ENCODE data around the gene CAND2.

CAND2 gene

GRCh38 chr3:12824299-12824698, 27.8 kb downstream of the CAND2 start:
- DNase-seq (ENCODE audit: low read depth, low spot score) = no peak
- Histone ChIP-seq H3K9me3 (ENCODE audit: insufficient read depth, low read length) (no peaks in the 10 kb centered on the region), H3K36me3 (ENCODE audit: insufficient read depth, insufficient read length, low read length) (peaks cover 23% of the 10 kb centered on the region), H3K27me3 (ENCODE audit: insufficient read depth, insufficient read length) (no peaks in the 10 kb centered on the region), H3K9ac (ENCODE audit: insufficient read length, low read depth) (no peak overlapping the region), H3K4me1 (ENCODE audit: insufficient read depth, insufficient read length) (peaks cover 10% of the 10 kb centered on the region), H3K4me3 (ENCODE audit: insufficient read length, low read depth) (no peak overlapping the region)
- TF ChIP-seq YY1 (IDR thresholded peaks at IDR 0.05; ENCODE audit: insufficient read depth, insufficient read length) (no peak), SUZ12 (IDR thresholded peaks at IDR 0.05; ENCODE audit: extremely low read depth, insufficient read depth, insufficient read length) (no peak), ZNF274 (IDR thresholded peaks at IDR 0.05; ENCODE audit: low read depth, low read length) (no peak)

DNA sequence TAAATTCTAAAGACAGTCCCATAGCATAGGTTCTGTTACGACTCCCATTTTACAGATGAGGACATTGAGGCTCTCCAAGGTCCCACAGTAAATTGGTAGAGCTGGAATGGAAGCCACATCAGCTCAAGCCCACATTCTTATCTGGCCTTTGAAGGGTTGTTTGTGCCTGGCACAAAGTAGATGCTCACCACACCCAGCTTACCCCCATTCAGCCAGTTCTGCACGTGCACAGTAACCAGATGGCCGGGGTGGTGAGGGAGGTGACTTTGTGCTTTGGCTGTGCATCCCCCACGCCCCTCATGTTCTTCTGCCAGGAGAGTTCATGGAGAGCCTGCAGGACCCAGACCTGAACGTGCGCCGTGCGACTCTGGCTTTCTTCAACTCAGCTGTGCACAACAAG, 28.7 kb downstream of the CAND2 start:
- Histone ChIP-seq H3K4me3 (ENCODE audit: insufficient read length, low read depth) (no peak overlapping the region), H3K9ac (ENCODE audit: insufficient read length, low read depth) (no peak overlapping the region), H3K4me1 (ENCODE audit: insufficient read depth, insufficient read length) (peaks cover 6% of the 10 kb centered on the region), H3K36me3 (ENCODE audit: insufficient read depth, insufficient read length, low read length) (peaks cover 24% of the 10 kb centered on the region), H3K9me3 (ENCODE audit: insufficient read depth, low read length) (no peaks in the 10 kb centered on the region), H3K27me3 (ENCODE audit: insufficient read depth, insufficient read length) (no peaks in the 10 kb centered on the region)
- DNase-seq (ENCODE audit: low read depth, low spot score) = no peak
- TF ChIP-seq SUZ12 (IDR thresholded peaks at IDR 0.05; ENCODE audit: extremely low read depth, insufficient read depth, insufficient read length) (no peak), YY1 (IDR thresholded peaks at IDR 0.05; ENCODE audit: insufficient read depth, insufficient read length) (no peak), ZNF274 (IDR thresholded peaks at IDR 0.05; ENCODE audit: low read depth, low read length) (no peak)

DNA sequence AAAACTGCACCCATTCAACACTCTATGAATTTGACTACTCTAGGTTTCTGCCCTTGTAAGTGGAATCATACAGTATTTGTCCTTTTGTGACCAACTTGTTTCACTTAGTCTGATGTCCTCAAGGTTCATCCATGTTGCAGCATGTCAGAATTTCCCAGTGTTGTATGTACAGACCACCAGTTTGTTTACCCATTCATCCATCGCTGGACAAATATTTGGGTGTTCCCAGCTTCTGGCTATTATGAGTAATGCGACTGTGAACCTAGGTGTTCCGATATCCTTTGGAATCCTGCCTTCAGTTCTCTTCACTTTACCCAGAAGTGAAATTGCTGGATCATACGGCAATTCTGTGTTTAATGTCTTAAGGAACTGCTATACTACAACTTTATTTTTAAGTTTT, 32.3 kb downstream of the CAND2 start:
- Histone ChIP-seq H3K27me3 (ENCODE audit: insufficient read depth, insufficient read length) (no peaks in the 10 kb centered on the region), H3K36me3 (ENCODE audit: insufficient read depth, insufficient read length, low read length) (peaks cover 58% of the 10 kb centered on the region), H3K9ac (ENCODE audit: insufficient read length, low read depth) (no peak overlapping the region), H3K4me1 (ENCODE audit: insufficient read depth, insufficient read length) (peaks cover 13% of the 10 kb centered on the region), H3K9me3 (ENCODE audit: insufficient read depth, low read length) (no peaks in the 10 kb centered on the region), H3K4me3 (ENCODE audit: insufficient read length, low read depth) (no peak overlapping the region)
- DNase-seq (ENCODE audit: low read depth, low spot score) = no peak
- TF ChIP-seq SUZ12 (IDR thresholded peaks at IDR 0.05; ENCODE audit: extremely low read depth, insufficient read depth, insufficient read length) = no peak
- no peak for TF ChIP-seq ZNF274 (IDR thresholded peaks at IDR 0.05; ENCODE audit: low read depth, low read length)
- no peak for TF ChIP-seq YY1 (IDR thresholded peaks at IDR 0.05; ENCODE audit: insufficient read depth, insufficient read length)

GRCh38 chr3:12829404-12829803, 32.9 kb downstream of the CAND2 start:
- Histone ChIP-seq H3K4me3 (ENCODE audit: insufficient read length, low read depth) (no peak overlapping the region), H3K36me3 (ENCODE audit: insufficient read depth, insufficient read length, low read length) (peaks cover 64% of the 10 kb centered on the region), H3K27me3 (ENCODE audit: insufficient read depth, insufficient read length) (no peaks in the 10 kb centered on the region), H3K9me3 (ENCODE audit: insufficient read depth, low read length) (no peaks in the 10 kb centered on the region), H3K9ac (ENCODE audit: insufficient read length, low read depth) (no peak overlapping the region), H3K4me1 (ENCODE audit: insufficient read depth, insufficient read length) (peaks cover 13% of the 10 kb centered on the region)
- no peak for TF ChIP-seq SUZ12 (IDR thresholded peaks at IDR 0.05; ENCODE audit: extremely low read depth, insufficient read depth, insufficient read length)
- no peak for TF ChIP-seq ZNF274 (IDR thresholded peaks at IDR 0.05; ENCODE audit: low read depth, low read length)
- no peak for TF ChIP-seq YY1 (IDR thresholded peaks at IDR 0.05; ENCODE audit: insufficient read depth, insufficient read length)
- DNase-seq (ENCODE audit: low read depth, low spot score) = no peak

DNA sequence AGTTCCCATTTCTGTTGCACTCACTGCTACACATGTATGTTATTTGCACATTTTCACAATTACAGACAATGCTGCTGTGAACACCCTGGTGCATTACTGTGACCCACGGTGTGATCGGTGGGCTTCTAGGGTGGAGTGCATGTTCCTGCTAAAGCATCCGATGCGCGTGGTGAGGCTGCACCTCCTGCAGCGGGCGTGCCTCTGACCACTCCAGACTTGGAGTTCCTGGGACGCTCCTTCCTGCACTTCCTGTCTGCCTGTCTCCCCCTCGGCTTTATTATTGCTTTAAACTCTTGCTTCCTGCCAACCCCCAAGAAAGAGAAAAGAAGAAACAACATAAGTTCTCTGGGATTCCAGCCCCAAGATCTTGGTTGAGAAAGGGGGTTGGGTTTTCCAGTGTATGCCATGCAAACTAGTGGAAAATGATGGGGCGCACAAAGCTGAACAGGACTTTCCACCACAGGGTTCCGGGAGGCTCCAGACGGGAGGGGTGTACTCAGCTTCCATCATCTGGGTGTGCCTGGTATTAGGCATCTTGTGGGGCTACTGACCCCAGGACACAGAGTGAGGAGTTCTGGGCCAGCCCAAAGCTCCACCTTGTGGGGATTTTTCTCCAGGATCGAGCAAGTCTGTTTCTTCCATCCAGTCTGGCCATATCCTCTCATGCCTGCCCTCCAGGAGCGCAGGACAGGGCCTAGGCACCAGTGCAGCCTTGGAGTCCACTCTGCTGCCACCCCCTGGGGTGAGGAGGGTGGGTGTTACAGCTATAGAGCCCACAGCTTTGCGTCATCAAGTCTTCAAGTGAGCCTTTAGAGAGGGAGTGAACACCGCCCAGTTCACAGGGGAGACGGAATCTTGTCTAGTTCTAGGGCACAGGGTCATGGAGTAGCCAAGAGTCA, 33.7 kb downstream of the CAND2 start:
- Histone ChIP-seq H3K9ac (ENCODE audit: insufficient read length, low read depth) (no peak overlapping the region), H3K4me3 (ENCODE audit: insufficient read length, low read depth) (no peak overlapping the region), H3K4me1 (ENCODE audit: insufficient read depth, insufficient read length) (peaks cover 13% of the 10 kb centered on the region), H3K36me3 (ENCODE audit: insufficient read depth, insufficient read length, low read length) (peaks cover 72% of the 10 kb centered on the region), H3K27me3 (ENCODE audit: insufficient read depth, insufficient read length) (no peaks in the 10 kb centered on the region), H3K9me3 (ENCODE audit: insufficient read depth, low read length) (no peaks in the 10 kb centered on the region)
- TF ChIP-seq YY1 (IDR thresholded peaks at IDR 0.05; ENCODE audit: insufficient read depth, insufficient read length) (no peak), SUZ12 (IDR thresholded peaks at IDR 0.05; ENCODE audit: extremely low read depth, insufficient read depth, insufficient read length) (no peak), ZNF274 (IDR thresholded peaks at IDR 0.05; ENCODE audit: low read depth, low read length) (no peak)
- DNase-seq (ENCODE audit: low read depth, low spot score) = no peak

DNA sequence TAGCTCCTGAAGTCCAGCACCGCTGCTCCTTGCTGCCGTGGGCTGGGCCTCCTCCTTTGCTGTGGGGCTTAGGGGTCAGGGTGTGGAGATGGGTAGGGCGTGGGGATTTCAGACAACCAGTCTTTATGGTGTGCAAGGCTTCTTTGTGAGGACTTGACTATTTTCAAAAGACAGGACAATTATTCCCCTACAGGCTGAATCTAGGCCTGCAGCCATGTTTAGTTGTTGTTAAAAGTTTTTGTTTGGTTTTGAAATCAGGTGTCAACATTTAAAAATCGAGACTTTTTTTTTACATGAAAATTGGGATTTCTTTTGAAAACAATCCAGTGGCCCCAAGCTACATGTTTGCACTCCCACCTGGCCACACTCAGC, 34.3 kb downstream of the CAND2 start:
- H3K4me1 ChIP-seq (ENCODE audit: insufficient read depth, insufficient read length) = peaks cover 11% of the 10 kb centered on the region
- H3K36me3 ChIP-seq (ENCODE audit: insufficient read depth, insufficient read length, low read length) = peaks cover 72% of the 10 kb centered on the region
- no peak for DNase-seq (ENCODE audit: low read depth, low spot score)
- no peak overlapping the region for H3K4me3 ChIP-seq (ENCODE audit: insufficient read length, low read depth)
- H3K9me3 ChIP-seq (ENCODE audit: insufficient read depth, low read length) = no peaks in the 10 kb centered on the region
- H3K9ac ChIP-seq (ENCODE audit: insufficient read length, low read depth) = no peak overlapping the region
- no peaks in the 10 kb centered on the region for H3K27me3 ChIP-seq (ENCODE audit: insufficient read depth, insufficient read length)
- TF ChIP-seq ZNF274 (IDR thresholded peaks at IDR 0.05; ENCODE audit: low read depth, low read length) (no peak), YY1 (IDR thresholded peaks at IDR 0.05; ENCODE audit: insufficient read depth, insufficient read length) (no peak), SUZ12 (IDR thresholded peaks at IDR 0.05; ENCODE audit: extremely low read depth, insufficient read depth, insufficient read length) (no peak)

- DNase-seq (ENCODE audit: low read depth, low spot score) = no peak
- TF ChIP-seq SUZ12 (IDR thresholded peaks at IDR 0.05; ENCODE audit: extremely low read depth, insufficient read depth, insufficient read length) (no peak), ZNF274 (IDR thresholded peaks at IDR 0.05; ENCODE audit: low read depth, low read length) (no peak), YY1 (IDR thresholded peaks at IDR 0.05; ENCODE audit: insufficient read depth, insufficient read length) (no peak)
- H3K27me3 ChIP-seq (ENCODE audit: insufficient read depth, insufficient read length) = no peaks in the 10 kb centered on the region
- peaks cover 7% of the 10 kb centered on the region for H3K4me1 ChIP-seq (ENCODE audit: insufficient read depth, insufficient read length)
- H3K9ac ChIP-seq (ENCODE audit: insufficient read length, low read depth) = no peak overlapping the region
- no peaks in the 10 kb centered on the region for H3K9me3 ChIP-seq (ENCODE audit: insufficient read depth, low read length)
- H3K36me3 ChIP-seq (ENCODE audit: insufficient read depth, insufficient read length, low read length) = peaks cover 74% of the 10 kb centered on the region
- H3K4me3 ChIP-seq (ENCODE audit: insufficient read length, low read depth) = no peak overlapping the region
Measured at GRCh38 chr3:12831301-12831866, 34.9 kb downstream of the CAND2 start.

All from NT2/D1 (cell line).